GM23248 (cell line): ENCODE results near the gene CNGB1.

Source experiments
- EZH2 ChIP-seq: fragments of 200-600 bp; sonication (generic); IDR thresholded peaks from 2 replicates; pipeline ENCODE4 v1.6.1; 2018; ENCODE audit warnings: antibody characterized with exemption, mild to moderate bottlenecking; ENCODE audit not compliant: insufficient read depth, poor library complexity, severe bottlenecking
- EZH2phosphoT487 ChIP-seq: fragments of 200-600 bp; sonication (generic); IDR thresholded peaks from 2 replicates; pipeline ENCODE4 v1.6.1; 2018; ENCODE audit warnings: antibody characterized with exemption, moderate library complexity, mild to moderate bottlenecking, low read depth; ENCODE audit not compliant: insufficient read depth

- TF ChIP-seq EZH2: no peak
- TF ChIP-seq EZH2phosphoT487: no peak
Observed at GRCh38 chr16:58011652-58012051, 40.7 kb upstream of the CNGB1 start.
